HG02938 (cell line): ENCODE data around the gene CEP76.

Source experiments
- ATAC-seq: cut with Tn5 transposase; IDR thresholded peaks from one replicate; pipeline ENCODE4 v1.9.1; 2021; ENCODE audit warnings: mild to moderate bottlenecking, moderate library complexity; ENCODE audit not compliant: unreplicated experiment

Gene CEP76

DNA sequence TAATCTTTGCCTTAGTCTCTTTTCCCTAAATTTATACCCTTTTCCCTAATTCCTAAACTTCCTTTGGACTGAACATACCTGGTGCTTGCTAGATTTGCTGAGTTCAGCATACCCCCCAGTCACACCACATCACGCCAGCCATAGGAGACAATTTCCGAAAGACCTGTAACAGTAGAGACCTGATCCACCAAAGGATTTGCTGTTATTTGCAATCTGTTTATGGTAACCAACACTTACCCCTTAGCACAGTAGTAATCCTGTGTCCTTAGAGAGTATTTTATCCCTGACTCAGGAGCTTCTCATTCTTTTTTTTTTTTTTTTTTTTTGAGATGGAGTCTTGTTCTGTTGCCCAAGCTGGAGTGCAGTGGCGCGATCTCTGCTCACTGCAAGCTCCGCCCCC lies 8.9 kb upstream of the CEP76 start:
- ATAC-seq = no peak

DNA sequence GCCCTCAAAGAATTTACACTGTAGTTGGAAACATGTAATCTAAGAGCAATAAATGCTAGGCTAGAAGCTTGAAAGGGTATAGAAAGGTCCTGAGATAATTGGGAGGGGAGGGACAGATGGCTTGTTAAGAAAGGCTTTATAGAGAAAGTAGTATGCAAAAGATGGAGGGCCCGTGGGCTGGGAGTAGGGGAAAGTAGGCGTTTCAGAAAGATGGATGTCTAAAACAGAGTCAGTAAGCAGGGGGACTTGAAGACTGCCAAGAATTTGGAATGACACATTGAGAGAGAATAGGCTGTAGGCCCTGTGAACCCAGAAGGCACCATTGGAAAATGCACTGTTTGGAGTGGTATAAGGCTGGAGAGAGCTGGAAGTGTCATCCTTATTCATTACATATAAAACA lies 1.1 kb upstream of the CEP76 start:
- ATAC-seq = no peak

DNA sequence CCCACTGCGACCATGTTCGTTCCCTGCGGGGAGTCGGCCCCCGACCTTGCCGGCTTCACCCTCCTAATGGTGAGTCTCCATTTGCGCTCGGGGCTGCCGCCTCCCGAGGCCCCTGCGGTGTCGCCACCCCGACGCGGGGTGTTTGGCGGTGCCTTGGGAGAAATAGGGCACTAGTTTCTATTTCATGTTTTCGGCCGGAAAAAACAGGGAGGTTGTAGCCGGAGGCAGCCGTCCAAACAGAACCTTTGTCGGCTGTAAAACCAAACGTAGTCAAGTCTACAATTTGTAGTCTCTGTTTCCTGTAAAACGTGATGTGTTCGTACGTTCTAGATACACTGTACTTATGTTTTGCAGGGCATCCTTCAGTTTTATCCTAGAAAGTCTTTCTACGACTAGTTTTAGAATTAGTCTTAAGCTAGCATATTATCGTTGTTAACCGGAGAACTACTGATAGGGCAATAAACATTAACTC lies 609 bp upstream of the CEP76 start:
- ATAC-seq = no peak

DNA sequence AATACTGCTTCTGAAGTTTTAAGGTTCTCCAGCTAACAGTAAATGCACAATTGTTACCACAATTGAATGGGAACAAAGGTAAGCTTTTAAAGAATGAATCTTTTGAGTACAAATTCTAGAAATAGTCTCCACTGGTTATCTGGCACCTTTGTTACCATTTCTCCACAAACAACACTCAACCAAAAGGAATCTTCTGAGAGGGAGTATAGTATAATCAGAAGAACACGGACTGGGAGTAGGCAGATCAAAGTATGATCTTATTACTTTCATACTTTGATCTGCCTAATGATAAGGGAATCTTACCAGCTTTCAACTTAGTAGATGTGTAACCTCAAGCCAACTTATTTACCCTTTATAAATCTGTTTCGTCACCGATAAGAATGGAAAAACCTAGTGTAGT lies 1.4 kb downstream of the CEP76 start:
- ATAC-seq = no peak

GRCh38 chr18:12699747-12700146 lies 2.8 kb downstream of the CEP76 start:
- ATAC-seq = no peak

- ATAC-seq = no peak
Measured at GRCh38 chr18:12694032-12694431, 8.5 kb downstream of the CEP76 start.

DNA sequence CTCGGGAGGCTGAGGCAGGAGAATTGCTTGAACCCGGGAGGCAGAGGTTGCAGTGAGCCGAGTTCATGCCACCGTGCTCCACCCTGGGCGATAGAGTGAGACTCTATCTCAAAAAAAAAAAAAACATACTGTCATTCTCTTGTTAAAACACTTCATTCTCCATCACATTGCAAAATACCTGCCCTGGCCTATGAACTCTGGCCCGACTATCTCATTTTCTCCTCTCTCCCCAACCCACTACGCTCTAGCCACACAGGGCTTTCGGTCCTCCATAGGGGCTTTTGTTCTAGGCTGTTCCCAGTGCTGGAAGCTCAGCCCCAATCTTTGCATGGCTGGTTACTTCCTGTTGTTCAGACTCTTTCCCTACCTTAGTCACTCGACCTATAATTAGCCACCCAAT lies 10.3 kb downstream of the CEP76 start:
- ATAC-seq = no peak

DNA sequence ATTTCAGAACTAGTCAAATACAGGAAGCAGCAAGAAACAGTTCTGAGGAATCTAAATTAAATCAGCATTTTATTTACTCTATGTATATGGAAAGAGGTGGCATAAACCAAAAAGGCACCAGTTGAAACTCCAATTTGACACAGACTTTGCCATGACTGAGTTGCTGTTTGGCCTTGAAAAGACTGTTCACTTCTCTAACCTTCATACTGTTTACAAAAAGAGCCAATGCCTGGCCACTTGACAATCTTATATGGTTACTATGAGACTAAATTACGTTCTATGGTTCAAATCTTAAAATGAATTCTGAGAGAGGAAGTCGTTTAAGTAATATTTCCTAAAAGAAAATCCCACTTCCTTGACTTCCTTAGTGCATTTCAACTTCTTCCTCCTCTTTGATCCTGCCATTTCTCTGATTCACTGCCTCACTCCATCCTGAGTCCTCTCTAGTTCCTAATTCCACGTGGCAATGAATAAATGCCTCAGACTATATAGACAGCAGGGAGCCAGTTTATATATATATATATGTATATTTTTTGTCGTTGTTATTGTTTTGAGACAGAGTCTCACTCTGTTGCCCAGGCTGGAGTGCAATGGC lies 13.2 kb downstream of the CEP76 start:
- no peak for ATAC-seq

DNA sequence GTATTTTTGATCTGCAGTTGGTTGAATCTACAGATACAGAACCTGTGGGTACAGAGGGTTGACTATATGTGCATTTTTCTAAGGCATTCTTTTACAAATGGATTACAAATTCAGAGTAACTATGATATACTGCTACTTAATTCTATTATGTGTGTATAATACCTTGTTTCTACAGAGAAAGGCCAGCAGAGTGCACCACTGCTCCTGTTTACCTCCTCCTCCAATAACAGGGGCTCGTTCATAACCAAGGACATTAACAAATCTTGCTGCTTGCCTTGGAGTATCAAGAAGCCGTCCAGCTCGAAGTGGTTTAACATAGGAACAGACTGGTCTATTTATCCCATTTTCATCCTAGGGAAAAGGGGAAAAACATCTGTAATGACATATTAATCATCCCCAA lies 16.4 kb downstream of the CEP76 start:
- ATAC-seq = no peak

GRCh38 chr18:12679183-12679786 lies 23.2 kb downstream of the CEP76 start:
- no peak for ATAC-seq

DNA sequence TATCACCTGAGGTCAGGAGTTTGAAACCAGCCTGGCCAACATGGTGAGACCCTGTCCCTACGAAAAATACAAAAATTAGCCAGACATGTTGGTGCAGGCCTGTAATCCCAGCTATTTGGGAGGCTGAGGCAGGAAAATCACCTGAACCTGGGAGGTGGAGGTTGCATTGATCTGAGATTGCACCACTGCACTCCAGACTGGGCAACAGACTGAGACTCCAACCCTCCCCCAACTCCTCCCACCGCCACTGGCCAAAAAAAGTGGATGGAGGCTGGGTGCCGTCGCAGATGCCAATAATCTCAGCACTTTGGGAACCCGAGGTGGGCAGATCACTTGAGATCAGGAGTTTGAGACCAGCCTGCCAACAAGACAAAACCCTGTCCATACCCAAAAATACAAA lies 34.5 kb downstream of the CEP76 start:
- ATAC-seq = no peak

- no peak for ATAC-seq
Measured at GRCh38 chr18:12659904-12660605, 42.5 kb downstream of the CEP76 start.

- peak; percentile 12 for ATAC-seq
Measured at GRCh38 chr18:12658426-12659138, 43.9 kb downstream of the CEP76 start.

DNA sequence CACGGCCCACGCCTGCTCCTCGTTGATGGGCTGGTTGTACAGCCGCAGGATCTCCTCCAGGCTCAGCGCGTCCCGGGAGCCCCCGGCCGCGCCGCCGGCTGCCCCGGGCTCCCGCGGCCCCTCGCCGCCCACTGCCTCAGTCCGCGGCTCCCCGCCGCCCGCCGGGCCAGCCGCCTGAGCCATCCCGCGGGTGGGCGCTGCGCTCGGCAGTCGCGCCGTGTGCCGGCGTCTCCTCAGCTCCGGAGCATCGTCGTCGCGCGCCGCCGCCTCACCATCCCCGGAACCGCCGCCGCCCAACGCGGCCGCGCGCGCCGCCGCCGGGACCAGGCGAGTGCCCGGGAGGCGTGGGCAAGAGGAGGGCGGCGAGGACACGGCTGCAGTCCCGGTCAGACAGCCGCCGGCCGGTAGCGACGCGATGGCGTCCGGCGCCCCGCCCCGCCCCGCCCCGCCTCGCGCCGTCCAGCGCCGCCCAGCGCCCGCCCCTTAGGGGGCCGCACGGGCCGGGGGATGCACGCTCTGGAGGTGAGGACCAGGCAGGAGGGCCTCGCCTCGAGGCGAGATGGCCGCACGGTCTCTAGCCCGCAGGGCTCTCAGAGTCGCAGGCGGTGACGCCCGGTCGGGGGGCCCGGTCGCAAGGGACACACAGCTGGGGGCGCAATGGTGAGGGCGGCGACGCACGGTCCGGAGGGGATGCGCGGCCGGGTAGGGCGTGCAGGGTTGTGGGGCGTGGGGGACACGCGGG lies 44.7 kb downstream of the CEP76 start, which contains the start of gene SPIRE1:
Gene SPIRE1 (minus strand): TSS at position 424 of the 742 bp plus-strand sequence. CDS start 241 bp downstream, at position 183.
- peak; percentile 47 for ATAC-seq

DNA sequence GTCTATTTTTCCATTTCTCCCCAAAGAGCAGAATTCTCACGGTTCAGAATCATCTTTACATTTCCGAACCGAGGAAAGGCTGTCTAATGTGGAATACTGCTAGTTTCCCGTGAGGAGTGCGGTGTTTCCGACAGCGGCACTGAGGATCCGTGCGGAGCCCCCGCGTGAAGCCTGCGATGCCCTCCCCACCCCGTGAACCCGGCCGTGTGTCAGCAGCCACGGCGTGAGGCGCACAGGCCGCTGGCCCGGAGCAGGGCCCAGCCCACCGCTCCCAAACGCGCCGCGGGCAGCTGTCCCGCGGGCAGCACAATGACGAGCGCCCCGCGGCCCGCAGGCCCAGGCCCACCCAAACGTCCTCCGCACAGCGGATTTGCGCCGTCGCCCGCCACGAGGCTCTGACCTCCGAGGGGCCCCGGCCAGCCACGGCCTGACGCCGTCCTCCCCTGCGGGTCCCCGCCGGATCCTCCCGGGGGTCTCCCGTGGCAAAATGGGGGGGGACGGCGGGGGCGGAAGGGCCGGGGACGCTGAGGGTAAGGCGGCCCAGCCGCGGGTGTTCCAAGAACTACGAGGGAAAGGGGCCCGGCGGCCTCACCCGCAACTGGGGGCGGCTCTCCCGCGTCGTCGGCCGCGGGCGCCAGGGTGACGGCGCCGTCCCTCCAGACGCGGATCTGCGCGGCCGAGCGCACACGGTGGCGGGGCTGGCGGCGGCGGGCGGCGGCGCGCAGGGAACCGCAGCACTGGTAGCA lies 45.4 kb downstream of the CEP76 start:
- peak; percentile 42 for ATAC-seq

- ATAC-seq = no peak
Measured at GRCh38 chr18:12656605-12656937, 46.0 kb downstream of the CEP76 start.

- no peak for ATAC-seq
Measured at GRCh38 chr18:12654971-12655370, 47.6 kb downstream of the CEP76 start.

GRCh38 chr18:12652861-12653401 lies 49.6 kb downstream of the CEP76 start:
- no peak for ATAC-seq

DNA sequence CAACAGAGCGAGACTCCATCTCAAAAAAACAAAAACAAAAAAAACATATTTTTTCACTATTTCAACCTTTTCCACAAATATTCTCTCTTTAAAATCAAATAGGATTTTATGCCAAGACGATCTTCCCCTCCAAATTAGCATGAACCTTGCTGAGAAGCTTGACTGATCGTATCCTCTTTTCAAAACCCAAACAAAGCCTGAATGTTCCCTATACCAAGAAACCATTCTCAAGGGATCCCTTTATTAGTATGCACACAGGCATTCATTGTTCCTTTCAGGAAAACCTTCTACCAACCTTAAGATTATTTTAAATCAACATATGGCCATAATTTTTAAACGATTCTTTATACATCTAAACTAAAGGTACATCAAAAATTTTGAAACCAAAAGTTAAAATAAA lies 50.9 kb downstream of the CEP76 start:
- no peak for ATAC-seq

DNA sequence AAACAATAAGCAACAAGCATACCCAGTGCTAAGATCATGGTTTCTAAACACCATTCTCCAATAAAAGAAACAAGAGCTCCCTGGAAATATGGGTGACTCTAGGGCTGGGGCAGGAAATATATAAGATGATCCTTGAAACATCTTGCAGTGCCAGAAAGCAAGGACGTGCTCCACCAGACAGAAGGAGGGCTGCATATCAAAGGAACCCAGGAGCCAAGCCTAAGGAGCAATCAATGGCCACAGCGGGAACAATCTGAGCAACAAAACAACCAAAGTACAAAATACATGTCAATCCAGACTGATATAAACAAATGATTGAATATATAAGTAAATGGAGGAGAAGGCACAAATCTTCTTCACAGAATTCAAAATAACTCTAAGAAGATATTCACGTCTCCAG lies 54.8 kb downstream of the CEP76 start:
- ATAC-seq = no peak
